Measurements from ENCODE around the gene IL22RA2.

Gene IL22RA2

GRCh38 chr6:137165375-137166246 lies 7.8 kb downstream of the IL22RA2 start:
- DNase-seq: peak in 1 of 2 experiments; percentile 26

- no peak for DNase-seq
Measured at GRCh38 chr6:137163732-137164318, 9.6 kb downstream of the IL22RA2 start.

GRCh38 chr6:137162692-137163306 lies 10.6 kb downstream of the IL22RA2 start:
- no peak for DNase-seq

- DNase-seq: no peak
Measured at GRCh38 chr6:137161949-137162348, 11.5 kb downstream of the IL22RA2 start.

- DNase-seq: no peak
Measured at GRCh38 chr6:137160763-137161162, 12.7 kb downstream of the IL22RA2 start.

GRCh38 chr6:137159912-137160311 lies 13.5 kb downstream of the IL22RA2 start:
- no peak for DNase-seq

GRCh38 chr6:137157601-137158000 lies 15.8 kb downstream of the IL22RA2 start:
- DNase-seq: no peak

- no peak for DNase-seq
Measured at GRCh38 chr6:137156650-137157049, 16.8 kb downstream of the IL22RA2 start.

- no peak for DNase-seq
Measured at GRCh38 chr6:137155830-137156229, 17.6 kb downstream of the IL22RA2 start.

- DNase-seq: no peak
Measured at GRCh38 chr6:137150072-137150471, 23.4 kb downstream of the IL22RA2 start.

- DNase-seq: no peak
Measured at GRCh38 chr6:137149035-137149393, 24.4 kb downstream of the IL22RA2 start.

GRCh38 chr6:137148306-137149034 lies 25.0 kb downstream of the IL22RA2 start:
- no peak for DNase-seq

- DNase-seq: no peak
Measured at GRCh38 chr6:137147195-137147594, 26.2 kb downstream of the IL22RA2 start.

- no peak for DNase-seq
Measured at GRCh38 chr6:137146206-137146605, 27.2 kb downstream of the IL22RA2 start.

GRCh38 chr6:137145421-137145820 lies 28.0 kb downstream of the IL22RA2 start:
- DNase-seq: no peak

- DNase-seq: no peak
Measured at GRCh38 chr6:137136065-137136464, 37.4 kb downstream of the IL22RA2 start.

- DNase-seq: no peak
Measured at GRCh38 chr6:137134483-137134882, 39.0 kb downstream of the IL22RA2 start.

GRCh38 chr6:137133122-137133521 lies 40.3 kb downstream of the IL22RA2 start:
- DNase-seq: no peak

- DNase-seq: no peak
Measured at GRCh38 chr6:137126875-137127485, 46.5 kb downstream of the IL22RA2 start.

GRCh38 chr6:137123078-137123477 lies 50.4 kb downstream of the IL22RA2 start:
- DNase-seq: no peak

- DNase-seq: no peak
Measured at GRCh38 chr6:137122612-137123011, 50.8 kb downstream of the IL22RA2 start.

GRCh38 chr6:137121401-137121997 lies 51.9 kb downstream of the IL22RA2 start:
- no peak for DNase-seq

Data from NCI-H1930 (cell line).